HG02884 (cell line): ENCODE results near the gene MEOX2.

ENCODE experiments used
- ATAC-seq: cut with Tn5 transposase; IDR thresholded peaks from one replicate; pipeline ENCODE4 v1.9.1; 2021; ENCODE audit warnings: mild to moderate bottlenecking, moderate library complexity; ENCODE audit not compliant: unreplicated experiment

The MEOX2 gene

DNA sequence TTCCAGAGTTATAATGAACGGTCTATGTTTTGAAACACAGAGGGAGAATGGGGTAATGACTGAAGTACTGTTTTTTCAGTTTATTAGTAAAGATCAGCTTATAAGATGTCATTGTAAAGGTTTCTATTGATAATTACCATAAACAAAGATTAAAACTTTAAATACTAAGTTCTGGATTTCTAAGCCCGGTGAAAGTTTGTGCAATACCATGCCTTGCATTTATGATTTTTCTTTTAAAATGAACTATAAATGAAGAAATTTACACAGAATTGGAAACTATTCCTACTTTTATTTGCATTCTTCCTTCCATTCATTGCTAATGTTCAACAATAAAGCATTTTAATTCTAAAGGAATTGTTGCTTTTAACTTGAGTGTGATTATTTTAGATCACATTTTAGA lies 4.9 kb downstream of the MEOX2 start:
- ATAC-seq: no peak

GRCh38 chr7:15681186-15681585 lies 5.3 kb downstream of the MEOX2 start:
- ATAC-seq: no peak

GRCh38 chr7:15680446-15680845 lies 6.0 kb downstream of the MEOX2 start:
- no peak for ATAC-seq

DNA sequence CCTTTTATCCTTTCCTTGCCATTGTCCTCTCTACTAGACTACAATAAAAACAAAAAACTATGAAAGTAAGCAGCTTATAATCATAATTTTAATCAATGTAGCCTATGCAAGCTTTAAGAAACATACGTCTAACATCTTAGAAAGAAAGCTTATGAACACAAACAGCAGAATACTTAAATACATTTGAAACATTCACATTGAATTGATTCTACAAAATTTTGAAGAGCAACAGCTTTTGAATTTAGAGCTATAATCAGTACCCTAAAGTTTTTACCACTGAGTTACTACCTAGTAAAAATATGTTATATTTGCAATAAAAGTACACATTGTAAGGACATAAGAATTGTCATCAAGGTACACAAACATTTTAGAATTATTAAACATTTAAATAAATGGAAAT lies 7.2 kb downstream of the MEOX2 start:
- ATAC-seq: no peak

DNA sequence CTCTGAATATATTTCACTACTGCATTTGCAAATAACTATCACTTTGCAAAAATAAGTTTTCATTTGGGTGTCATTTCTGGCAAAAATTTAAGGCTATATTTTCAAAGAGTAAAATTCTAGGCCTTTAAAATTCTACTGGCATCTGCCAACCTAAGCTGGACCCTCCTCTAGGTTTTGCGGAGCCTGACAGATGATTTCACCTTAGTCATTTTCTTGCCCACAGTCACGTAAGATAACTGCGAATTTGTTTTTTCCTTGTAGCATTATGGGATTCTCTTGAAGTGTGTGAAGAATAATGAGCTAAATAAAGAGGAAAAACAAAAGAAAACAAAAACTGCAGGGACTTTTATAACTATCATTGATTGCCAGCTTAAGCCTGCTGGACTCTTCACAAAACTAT lies 7.8 kb downstream of the MEOX2 start:
- no peak for ATAC-seq

DNA sequence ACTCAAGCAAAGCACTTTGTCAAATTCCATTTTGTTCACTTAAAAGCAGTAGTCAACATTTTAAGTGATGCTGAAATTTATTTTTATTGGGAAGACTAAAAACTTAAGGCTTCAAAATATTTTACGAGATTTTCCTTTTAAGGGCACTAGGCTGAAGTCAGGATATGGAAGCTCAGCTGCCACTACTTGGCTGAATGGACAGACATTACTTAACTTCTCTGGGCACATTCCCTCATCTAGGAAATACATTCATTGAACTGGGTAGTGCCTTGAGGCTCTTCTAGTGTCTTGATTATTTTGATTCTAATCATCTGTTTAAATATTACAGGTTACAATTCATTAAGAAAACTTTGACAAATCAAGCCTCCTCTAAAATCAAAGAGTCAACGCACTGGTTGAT lies 11.1 kb downstream of the MEOX2 start:
- no peak for ATAC-seq

DNA sequence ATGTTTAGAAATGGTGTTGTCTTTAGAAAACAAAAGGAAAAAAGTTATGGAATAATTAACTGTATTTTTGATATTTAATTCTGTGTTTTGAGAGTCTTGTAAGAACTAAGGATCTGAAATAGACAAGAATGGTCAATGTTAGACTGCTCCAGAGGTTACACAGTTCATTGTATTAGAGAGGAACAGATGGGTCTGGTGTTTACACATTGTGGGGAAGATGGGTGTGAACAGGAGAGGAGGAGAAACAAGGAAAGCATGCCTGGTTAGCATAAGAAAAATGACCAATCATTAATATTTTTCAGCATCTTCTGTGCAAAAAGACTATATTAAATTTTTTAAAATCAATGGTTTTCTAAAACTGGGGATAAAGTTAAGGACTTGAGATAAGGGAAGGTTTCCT lies 11.9 kb downstream of the MEOX2 start:
- no peak for ATAC-seq

GRCh38 chr7:15669443-15670090 lies 16.9 kb downstream of the MEOX2 start:
- ATAC-seq: no peak

DNA sequence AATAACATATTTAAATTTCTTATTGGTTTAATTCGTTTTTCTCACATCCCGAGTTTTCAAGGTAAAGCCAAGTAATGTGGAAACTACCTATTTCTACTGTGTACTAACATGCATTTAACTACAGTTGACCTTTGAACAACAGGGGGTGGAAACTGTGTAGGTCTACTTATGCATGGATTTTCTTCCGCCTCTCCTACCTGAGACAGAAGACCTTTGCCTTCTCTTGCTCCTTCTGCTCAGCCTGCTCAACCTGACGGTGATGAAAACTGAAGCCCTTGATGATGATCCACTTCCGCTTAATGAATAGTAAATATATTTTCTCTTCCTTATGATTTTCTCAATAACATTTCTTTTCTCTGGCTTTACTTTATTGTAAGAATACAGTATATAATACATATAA lies 18.5 kb downstream of the MEOX2 start:
- no peak for ATAC-seq

DNA sequence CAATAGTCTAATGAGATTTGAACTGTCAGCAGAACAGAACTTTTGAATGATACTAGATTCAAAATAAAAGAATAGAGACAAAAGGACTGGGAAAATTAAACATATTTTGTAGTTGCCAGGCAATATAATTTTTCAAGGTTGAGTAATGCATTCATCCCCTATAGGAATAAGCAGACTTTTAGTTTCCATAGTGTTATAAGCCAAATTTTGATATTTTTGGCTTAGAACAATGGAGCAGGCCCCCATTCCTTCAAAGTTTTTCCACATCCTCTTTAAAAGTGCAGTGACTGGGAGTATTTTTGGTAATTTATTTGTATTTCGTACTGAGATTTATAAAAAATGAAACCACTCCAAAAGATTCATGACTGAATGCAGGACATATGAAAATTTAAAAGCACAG lies 24.0 kb downstream of the MEOX2 start:
- no peak for ATAC-seq

- ATAC-seq: no peak
Observed at GRCh38 chr7:15658247-15658646, 28.2 kb downstream of the MEOX2 start.

GRCh38 chr7:15652776-15653290 lies 33.6 kb downstream of the MEOX2 start:
- ATAC-seq: no peak

DNA sequence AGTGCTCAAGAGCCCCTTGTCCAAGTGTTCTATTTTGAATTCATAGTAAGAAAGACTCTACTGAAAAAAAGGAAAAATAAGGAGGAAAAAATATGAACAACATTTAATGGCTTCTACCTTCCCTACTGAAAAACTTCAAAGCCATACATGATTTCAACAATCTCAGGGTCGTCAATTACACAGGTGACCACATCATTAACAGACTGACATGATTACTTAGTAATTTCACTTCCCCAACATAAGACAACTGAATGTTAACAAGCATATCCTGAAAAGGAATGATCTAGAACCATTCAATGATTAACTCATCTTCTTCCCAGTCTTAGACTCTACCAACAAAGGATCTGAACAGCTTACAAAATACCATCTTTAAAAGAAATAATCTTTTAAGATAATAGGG lies 34.8 kb downstream of the MEOX2 start:
- no peak for ATAC-seq

DNA sequence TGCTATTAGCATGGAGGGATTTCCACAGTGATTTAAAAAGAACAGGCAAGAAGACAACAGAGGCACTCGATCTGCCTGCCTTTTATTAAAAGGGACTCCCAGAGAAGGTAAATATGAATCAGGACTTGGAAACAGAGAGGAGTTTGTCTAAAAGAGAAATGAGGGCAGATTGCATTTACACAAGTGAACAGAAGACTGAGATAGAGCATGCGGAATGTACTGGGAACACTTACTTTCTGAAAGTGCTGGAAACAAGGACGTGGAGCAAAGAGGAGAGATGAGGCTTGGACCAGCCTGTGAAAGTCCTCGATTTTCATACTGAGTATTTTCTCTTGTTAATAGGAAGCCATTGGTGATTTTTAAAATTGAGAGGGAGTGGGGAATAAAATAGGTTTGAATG lies 35.7 kb downstream of the MEOX2 start:
- no peak for ATAC-seq

DNA sequence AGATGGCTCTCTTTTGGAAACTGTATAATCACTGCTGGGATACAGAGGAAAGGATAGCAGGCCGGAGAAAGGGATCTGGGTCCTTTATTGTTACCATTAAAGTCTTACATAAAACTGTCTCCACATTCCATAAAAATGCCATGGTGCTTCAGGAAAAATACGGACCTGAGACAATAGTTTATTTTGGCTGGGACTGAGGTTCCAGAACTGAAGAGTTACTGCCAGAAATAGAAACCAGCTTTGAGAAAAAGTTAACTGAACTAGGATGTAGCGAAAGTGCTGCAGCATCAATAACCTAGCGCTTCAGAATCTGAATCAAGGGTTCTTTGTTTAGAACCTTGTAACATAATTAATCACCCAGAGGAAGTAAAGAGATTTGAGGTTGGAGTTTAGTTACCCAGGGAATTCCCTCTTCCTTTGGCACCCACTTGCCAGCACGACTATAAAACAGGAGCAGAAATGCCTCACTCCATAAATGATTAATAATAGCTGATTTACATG lies 38.0 kb downstream of the MEOX2 start:
- no peak for ATAC-seq

GRCh38 chr7:15647309-15647708 lies 39.2 kb downstream of the MEOX2 start:
- ATAC-seq: no peak

GRCh38 chr7:15643000-15643705 lies 43.3 kb downstream of the MEOX2 start:
- ATAC-seq: no peak

DNA sequence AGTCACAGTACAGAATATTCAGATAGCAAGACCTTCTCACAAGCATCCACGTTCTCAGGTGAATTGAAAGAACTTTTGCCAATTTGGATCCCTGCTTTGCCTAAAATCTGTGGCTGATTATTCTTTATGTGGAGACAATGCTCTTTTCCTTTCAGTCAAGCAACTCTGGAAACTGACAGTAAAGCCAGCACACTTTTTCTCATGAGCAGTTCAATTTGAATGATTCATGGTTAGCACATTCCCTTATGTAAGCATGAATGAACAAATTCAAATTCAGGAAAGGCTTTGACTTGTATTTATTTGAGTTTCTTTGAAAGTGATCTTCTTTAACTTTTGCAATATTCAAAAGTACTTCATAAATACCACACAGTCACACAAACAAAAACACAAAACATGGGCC lies 57.6 kb downstream of the MEOX2 start:
- no peak for ATAC-seq

DNA sequence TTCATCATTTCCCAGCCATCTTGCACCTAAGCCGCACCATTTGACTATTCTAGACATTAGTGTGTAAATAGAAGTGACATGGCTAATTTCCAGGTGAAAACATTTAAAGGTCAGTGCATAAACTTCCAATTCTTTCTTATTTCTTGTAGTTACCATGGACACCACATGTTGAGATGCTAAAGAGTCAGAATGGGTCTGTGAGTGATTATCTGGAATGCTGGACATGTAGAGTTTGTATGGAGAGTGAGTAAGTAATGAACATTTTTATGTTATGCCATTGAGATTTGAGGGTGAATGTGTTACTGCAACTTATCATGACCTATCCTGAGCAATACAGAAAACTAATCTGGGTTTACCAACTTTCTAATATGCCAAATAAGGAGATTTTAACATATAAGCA lies 60.4 kb downstream of the MEOX2 start:
- no peak for ATAC-seq

- no peak for ATAC-seq
Observed at GRCh38 chr7:15625466-15625865, 61.0 kb downstream of the MEOX2 start.

GRCh38 chr7:15621468-15621867 lies 65.0 kb downstream of the MEOX2 start:
- ATAC-seq: no peak

GRCh38 chr7:15620491-15621185 lies 65.8 kb downstream of the MEOX2 start:
- no peak for ATAC-seq
